HepG2 (cell line): ENCODE data around the gene MLX. TPM values are rescaled to one million over a fixed set of nuclear protein-coding genes. Genes with fewer than 3 reads are reported as not detected.

Source experiments
- ASH2L ChIP-seq: fragments of 300-600, 200-600 bp; sonication (generic); IDR thresholded peaks from 2 replicates; pipeline ENCODE4 v1.7.0; 2017; ENCODE audit warnings: low read depth, mild to moderate bottlenecking, moderate library complexity, mixed read lengths, low read length; ENCODE audit not compliant: insufficient read length
- BCL3 ChIP-seq: sonication (generic); formaldehyde crosslinking; IDR thresholded peaks from 2 replicates; pipeline ENCODE4 v1.5.1; 2020; ENCODE audit warnings: mild to moderate bottlenecking, missing genetic modification reagents, moderate library complexity
- CENPT ChIP-seq: sonication (generic); formaldehyde crosslinking; IDR thresholded peaks from 2 replicates; pipeline ENCODE4 v1.8.0; 2022; ENCODE audit warnings: low read depth, mild to moderate bottlenecking, moderate library complexity, missing genetic modification reagents
- DPF2 ChIP-seq: sonication (generic); formaldehyde crosslinking; IDR thresholded peaks from 2 replicates; pipeline ENCODE4 v1.4.0; 2020; ENCODE audit warnings: mild to moderate bottlenecking, low read depth, missing genetic modification reagents, borderline replicate concordance
- EP300 ChIP-seq, 3 experiments: sonication (generic) in 1 of 3; formaldehyde crosslinking in 1 of 3; IDR thresholded peaks; 2 replicates each; pipeline versions ENCODE4 v1.5.1 to v1.6.1; 2011 to 2020; ENCODE audit warnings: low read depth in 2 of 3, low read length in 2 of 3, borderline replicate concordance in 1 of 3, improper control_type of control experiment in 1 of 3, mild to moderate bottlenecking in 1 of 3, missing genetic modification reagents in 1 of 3, moderate library complexity in 1 of 3
- KLF13 ChIP-seq: sonication (generic); formaldehyde crosslinking; IDR thresholded peaks from 2 replicates; pipeline ENCODE4 v1.4.0; 2020; ENCODE audit warnings: mild to moderate bottlenecking, missing genetic modification reagents
- PCBP2 ChIP-seq: fragments of 200-400 bp; formaldehyde crosslinking; optimal IDR thresholded peaks from 2 replicates; pipeline ENCODE3; 2018; ENCODE audit warnings: low read length, low read depth; ENCODE audit not compliant: poor library complexity, severe bottlenecking
- PPARG ChIP-seq: conservative IDR thresholded peaks from 2 replicates; pipeline ENCODE4 v1.6.1; 2016; ENCODE audit warnings: missing biosample characterization, missing genetic modification reagents
- TEAD3 ChIP-seq: optimal IDR thresholded peaks from 2 replicates; pipeline ENCODE3; 2016; ENCODE audit warnings: borderline replicate concordance
- TOE1 ChIP-seq: sonication (generic); formaldehyde crosslinking; IDR thresholded peaks from 2 replicates; pipeline ENCODE4 v1.4.0; 2020; ENCODE audit warnings: mild to moderate bottlenecking, missing genetic modification reagents
- ZBTB10 ChIP-seq: sonication (generic); formaldehyde crosslinking; IDR thresholded peaks from 2 replicates; pipeline ENCODE4 v1.4.0; 2020; ENCODE audit warnings: missing genetic modification reagents, borderline replicate concordance
- ZBTB44 ChIP-seq: sonication (generic); formaldehyde crosslinking; IDR thresholded peaks from 2 replicates; pipeline ENCODE4 v1.4.0; 2020; ENCODE audit warnings: missing genetic modification reagents
- ZNF253 ChIP-seq: sonication (generic); formaldehyde crosslinking; IDR thresholded peaks from 2 replicates; pipeline ENCODE4 v1.8.0; 2022; ENCODE audit warnings: mild to moderate bottlenecking, missing genetic modification reagents, borderline replicate concordance
- ZNF329 ChIP-seq: sonication (generic); formaldehyde crosslinking; IDR thresholded peaks from 2 replicates; pipeline ENCODE4 v1.9.0; 2021; ENCODE audit warnings: low read depth, mild to moderate bottlenecking, missing genetic modification reagents
- ZNF383 ChIP-seq: sonication (generic); formaldehyde crosslinking; IDR thresholded peaks from 2 replicates; pipeline ENCODE4 v1.4.0; 2020; ENCODE audit warnings: missing genetic modification reagents, mild to moderate bottlenecking, borderline replicate concordance
- ZNF451 ChIP-seq: sonication (generic); formaldehyde crosslinking; IDR thresholded peaks from 2 replicates; pipeline ENCODE4 v1.5.0; 2020; ENCODE audit warnings: mild to moderate bottlenecking, missing genetic modification reagents
- ZNF562 ChIP-seq: sonication (generic); formaldehyde crosslinking; IDR thresholded peaks from 2 replicates; pipeline ENCODE4 v1.8.0; 2022; ENCODE audit warnings: missing genetic modification reagents, borderline replicate concordance
- ZNF567 ChIP-seq: sonication (generic); formaldehyde crosslinking; IDR thresholded peaks from 2 replicates; pipeline ENCODE4 v1.8.1; 2023; ENCODE audit warnings: mild to moderate bottlenecking, missing genetic modification reagents, borderline replicate concordance
- ZNF614 ChIP-seq: IDR thresholded peaks from 2 replicates; pipeline ENCODE4 v1.6.1; 2018; ENCODE audit warnings: missing biosample characterization, missing genetic modification reagents, inconsistent platforms, borderline replicate concordance
- polyA plus RNA-seq, 8 experiments: library from polyadenylated mRNA; depleted of rRNA in 3 of 8; stranded (reverse) in 7 of 8; unstranded in 1 of 8; fragments of >200 nt; fragmentation: Illumina TruSeq in 4 of 8; extraction: Trizol in 4 of 8; gene quantifications; 2 replicates each; pipeline versions ENCODE4 v1.2.1 to v1.2.3, GENCODE V29; 2011 to 2016; ENCODE audit warnings: low read depth in 4 of 8, missing spikeins in 1 of 8, mixed read lengths in 1 of 8; ENCODE audit not compliant: insufficient read depth in 1 of 8
- total RNA-seq, 5 experiments: library from RNA; depleted of rRNA; stranded (reverse); fragments of >200 nt; fragmentation: Illumina TruSeq; extraction: Trizol; gene quantifications; 2 replicates each; pipeline ENCODE4 v1.2.3, GENCODE V29; 2016; ENCODE audit warnings: low read depth in 1 of 5
- TF ChIP-seq, protein P1 (sequence below): sonication (generic); formaldehyde crosslinking; IDR thresholded peaks from 2 replicates; pipeline ENCODE4 v1.4.0; 2020; ENCODE audit warnings: missing genetic modification reagents
- TF ChIP-seq, protein P2 (sequence below): sonication (generic); formaldehyde crosslinking; IDR thresholded peaks from 2 replicates; pipeline ENCODE4 v1.8.0; 2022; ENCODE audit warnings: missing genetic modification reagents, low read depth, mild to moderate bottlenecking, borderline replicate concordance

The MLX gene
- total and polyA plus RNA-seq, 2 of the 13 experiments (the other 11 are each of a cell fraction or from before 2014, with no cell fraction given): 38.9 to 74.4 TPM

GRCh38 chr17:42541041-42541833 lies 25.7 kb upstream of the MLX start (continued):
- TF ChIP-seq ZNF562 (0 out of 2 replicates have a peak, but pooled peaks have one; percentile 54), DPF2 (CRISPR knock-in tag) (peak; percentile 56; the same call in 1 of the 2 replicates), ZBTB10 (no peak), TEAD3 (peak; percentile 73), PCBP2 (no peak), ASH2L (peak; percentile 44), EP300 (IDR thresholded peaks at IDR 0.05; ENCODE audit: low read depth in 2 of 2, low read length in 2 of 2) (peak; percentile 26 to 76; a peak in 2 of 4 replicates), EP300 (CRISPR knock-in tag; IDR thresholded peaks at IDR 0.05; ENCODE audit: borderline replicate concordance) (peak; percentile 79), ZNF253 (peak; percentile 87), ZNF451 (CRISPR knock-in tag) (peak; percentile 62; the same call in 1 of the 2 replicates), CENPT (0 out of 2 replicates have a peak, but pooled peaks have one; percentile 55), ZNF383 (CRISPR knock-in tag) (no peak), ZBTB44 (CRISPR knock-in tag) (no peak), ZNF329 (no peak), TOE1 (CRISPR knock-in tag) (peak; percentile 56; the same call in 1 of the 2 replicates), ZNF567 (0 out of 2 replicates have a peak, but pooled peaks have one; percentile 41), ZNF614 (CRISPR knock-in tag) (peak; percentile 93), KLF13 (no peak), BCL3 (CRISPR knock-in tag) (peak; percentile 72), PPARG (CRISPR knock-in tag) (peak; percentile 97)
- TF ChIP-seq, protein P1, sequence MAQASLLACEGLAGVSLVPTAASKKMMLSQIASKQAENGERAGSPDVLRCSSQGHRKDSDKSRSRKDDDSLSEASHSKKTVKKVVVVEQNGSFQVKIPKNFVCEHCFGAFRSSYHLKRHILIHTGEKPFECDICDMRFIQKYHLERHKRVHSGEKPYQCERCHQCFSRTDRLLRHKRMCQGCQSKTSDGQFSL (CRISPR knock-in tag): no peak
- TF ChIP-seq, protein P2, sequence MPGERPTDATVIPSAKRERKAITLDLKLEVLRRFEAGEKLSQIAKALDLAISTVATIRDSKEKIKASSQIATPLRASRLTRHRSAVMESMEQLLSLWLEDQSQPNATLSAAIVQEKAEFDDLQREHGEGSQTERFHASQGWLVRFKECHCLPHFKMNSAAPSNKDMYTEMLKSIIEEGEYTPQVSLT (CRISPR knock-in tag): no peak
